UCSD-AML1 (cell line): ENCODE data around the gene KAZALD1.
A peak's percentile ranks its signal among the peaks of the same experiment; 100 is the strongest.

Source experiments
- DNase-seq: peaks from one replicate; lab custom pipeline; 2025; ENCODE audit not compliant: unreplicated experiment; lab: John Stamatoyannopoulos, UW

The KAZALD1 gene

GRCh38 chr10:101094121-101094879 lies 32.5 kb downstream of the KAZALD1 start:
- no peak for DNase-seq

DNA sequence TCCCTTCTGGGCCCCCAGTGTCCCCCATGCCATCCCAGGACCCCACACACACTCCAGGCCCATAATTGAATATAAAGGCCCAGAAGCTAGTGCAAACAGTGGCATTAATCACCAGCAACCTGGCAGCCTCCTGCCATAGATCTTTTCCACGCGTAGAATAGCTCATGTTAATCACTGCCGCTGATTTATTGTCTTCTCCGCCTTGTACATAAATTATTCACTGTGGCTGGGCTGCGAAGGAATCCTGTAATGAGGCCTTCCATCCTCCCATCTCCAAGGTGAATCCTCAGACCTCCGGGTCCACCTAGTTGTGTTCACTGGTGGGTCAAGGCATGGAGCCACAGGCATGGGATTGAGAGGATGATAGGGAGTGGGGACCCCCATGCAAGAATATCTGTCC lies 33.2 kb downstream of the KAZALD1 start:
- no peak for DNase-seq

- DNase-seq: peak; percentile 73
These were observed 33.9 kb downstream of the KAZALD1 start for GRCh38 chr10:101095550-101096213.

GRCh38 chr10:101096378-101096777 lies 34.6 kb downstream of the KAZALD1 start:
- DNase-seq: no peak

DNA sequence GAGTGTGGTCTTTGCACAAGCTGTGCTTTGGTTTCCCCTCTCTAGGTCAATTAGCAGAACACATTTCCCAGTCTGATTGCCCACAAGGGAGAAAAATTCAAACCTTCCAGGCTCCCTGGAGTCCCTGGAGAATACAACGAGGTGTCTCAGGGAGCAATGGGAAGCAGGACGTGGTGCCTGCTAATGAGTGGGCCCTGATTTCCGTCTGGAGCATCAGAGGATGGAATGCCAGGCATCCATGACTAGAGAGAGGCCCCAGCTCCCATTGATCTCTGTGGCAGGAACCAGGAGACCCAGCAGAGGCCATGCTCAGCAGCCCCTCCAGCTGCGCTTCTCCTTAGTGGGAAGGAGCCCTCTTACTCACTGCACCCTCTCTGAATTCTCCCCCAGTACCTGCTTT lies 36.1 kb downstream of the KAZALD1 start:
- no peak for DNase-seq

GRCh38 chr10:101099901-101100300 lies 38.1 kb downstream of the KAZALD1 start:
- no peak for DNase-seq

- DNase-seq: no peak
These were observed 39.6 kb downstream of the KAZALD1 start for GRCh38 chr10:101101372-101101881.

GRCh38 chr10:101103430-101103829 lies 41.6 kb downstream of the KAZALD1 start:
- DNase-seq: no peak

DNA sequence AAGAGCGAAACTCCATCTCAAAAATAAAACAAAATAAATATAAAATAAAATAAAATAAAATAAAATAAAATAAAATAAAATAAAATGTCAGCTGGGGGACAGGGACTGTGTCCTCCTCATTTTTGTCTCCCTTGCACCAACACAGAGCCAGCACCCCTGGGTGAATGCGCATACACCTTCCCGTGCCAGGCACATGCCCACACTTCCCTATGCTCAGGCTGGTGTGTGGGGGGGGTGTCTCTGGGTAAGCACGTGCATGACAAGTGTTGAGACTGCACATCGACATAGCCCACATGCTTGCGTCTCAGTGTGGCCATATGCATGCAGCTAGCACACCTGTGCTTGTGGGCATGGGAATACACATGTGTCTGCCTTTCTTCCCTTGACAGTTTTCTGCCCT lies 44.6 kb downstream of the KAZALD1 start:
- DNase-seq: no peak

- no peak for DNase-seq
These were observed 46.0 kb downstream of the KAZALD1 start for GRCh38 chr10:101107771-101108170.

DNA sequence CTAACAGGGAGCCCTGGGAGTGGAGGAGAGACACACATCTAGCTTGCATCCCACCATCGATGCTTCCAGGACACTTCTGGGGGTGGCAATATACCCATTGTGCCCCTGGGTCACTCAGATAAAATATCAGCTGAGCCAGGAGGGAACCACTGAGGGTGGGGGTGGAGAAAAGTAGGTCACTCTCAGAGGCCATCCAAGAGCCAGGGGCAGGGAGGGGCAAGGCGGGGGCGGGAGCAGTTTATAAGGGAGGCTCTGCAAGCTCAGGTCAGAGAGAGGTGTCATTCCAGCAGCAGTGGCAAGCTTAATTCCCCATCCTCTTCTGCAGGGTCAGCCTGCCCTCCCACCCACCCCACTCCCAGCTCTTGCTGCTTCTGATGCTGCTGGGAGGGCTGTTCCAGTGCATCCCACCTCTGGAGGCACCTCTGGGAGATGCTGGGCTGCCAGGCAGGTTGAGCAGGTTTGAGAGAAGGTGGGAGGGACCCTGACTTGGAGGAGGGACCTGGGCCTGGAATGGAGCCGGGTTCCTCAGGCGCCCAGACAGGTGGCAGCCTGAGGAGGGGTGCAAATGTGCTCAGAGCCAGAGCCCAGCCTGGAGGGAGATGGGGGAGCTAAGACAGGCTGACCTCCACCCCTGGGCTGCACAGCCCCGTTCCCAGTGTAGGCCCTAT lies 49.2 kb downstream of the KAZALD1 start:
- DNase-seq: no peak

DNA sequence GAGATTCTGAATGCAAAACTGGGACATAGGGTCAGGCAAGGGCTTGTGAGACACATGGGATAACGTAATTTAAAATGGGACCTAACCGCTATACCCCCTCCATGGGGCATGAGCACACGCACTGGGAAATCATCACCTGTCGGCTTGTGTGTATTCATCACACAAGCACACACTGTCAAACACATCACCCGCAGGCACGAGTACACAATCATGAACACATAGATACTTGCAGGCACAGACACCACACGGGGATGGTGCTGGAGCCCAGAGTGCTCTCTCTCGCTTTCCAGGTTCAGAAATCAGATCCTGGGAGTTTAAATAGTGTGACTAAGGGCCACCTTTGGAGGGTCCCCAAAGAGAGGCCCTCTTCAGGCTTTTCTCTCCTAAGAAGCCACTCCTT lies 49.8 kb downstream of the KAZALD1 start:
- DNase-seq: no peak

GRCh38 chr10:101112799-101113594 lies 51.2 kb downstream of the KAZALD1 start:
- DNase-seq: no peak

GRCh38 chr10:101113890-101114403 lies 52.2 kb downstream of the KAZALD1 start:
- DNase-seq: no peak

GRCh38 chr10:101114646-101115045 lies 52.9 kb downstream of the KAZALD1 start:
- no peak for DNase-seq
